ENCODE measurements around the gene STPG1.

GRCh38 chr1:24327891-24328290 lies 85.7 kb downstream of the STPG1 start:
- TF ChIP-seq CTCF (IDR thresholded peaks at IDR 0.05) (no peak), POLR2A (IDR thresholded peaks at IDR 0.05) (no peak)

Data from testis (tissue), 2 donors.